Adipose tissue (tissue), 3 donors: ENCODE measurements around the gene SH3GL3. TPM values are rescaled to one million over a fixed set of nuclear protein-coding genes. Genes with fewer than 3 reads are reported as not detected.

Experiments used
- H3K27ac ChIP-seq: one replicate; pipeline ENCODE4 v1.5.1; 2013; ENCODE audit warnings: low read depth, low read length
- WGBS, 3 donors: extraction: QIAGEN DNeasy Blood & Tissue Kit; methylation state at CpG; one replicate each; pipeline ENCODE4 v1.1.7; 2013; 5-methylcytosine and 5-hydroxymethylcytosine counted together
- polyA plus RNA-seq, 3 donors: library from polyadenylated mRNA; stranded (reverse); fragments of 200-250 nt; gene quantifications; one replicate each; pipeline ENCODE4 v1.2.3, GENCODE V29; 2013
- donor health status: healthy with polysubstance abuse.
- donor health status: Bipolar disorder and iron deficiency.
- donor health status: healthy.

The SH3GL3 gene
- polyA plus RNA-seq, 3 donors = 0.07 to 0.13 TPM; not detected in 1

DNA sequence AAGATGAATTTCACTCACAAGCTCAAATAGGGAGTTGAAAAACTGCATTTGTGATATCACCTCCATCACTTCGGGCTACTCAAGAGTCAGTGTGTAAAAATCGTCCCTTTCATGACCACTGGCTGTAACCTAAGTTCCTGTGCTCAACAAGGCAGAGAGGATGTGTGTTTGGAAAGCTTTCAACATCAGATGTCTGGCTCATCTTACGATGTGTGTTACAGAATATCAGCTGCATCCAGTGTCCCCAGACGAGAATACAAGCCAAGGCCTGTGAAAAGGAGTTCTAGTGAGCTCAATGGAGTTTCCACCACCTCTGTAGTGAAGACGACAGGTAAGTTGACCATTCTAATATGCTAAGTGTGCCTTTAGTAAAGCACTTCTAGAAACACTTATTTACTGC, 141.3 kb downstream of the SH3GL3 start:
- H3K27ac ChIP-seq = no peak overlapping the region
- 61 to 70% (median 63%) methylated on average over 5 of the region's 5 CpGs for WGBS, 3 donors

DNA sequence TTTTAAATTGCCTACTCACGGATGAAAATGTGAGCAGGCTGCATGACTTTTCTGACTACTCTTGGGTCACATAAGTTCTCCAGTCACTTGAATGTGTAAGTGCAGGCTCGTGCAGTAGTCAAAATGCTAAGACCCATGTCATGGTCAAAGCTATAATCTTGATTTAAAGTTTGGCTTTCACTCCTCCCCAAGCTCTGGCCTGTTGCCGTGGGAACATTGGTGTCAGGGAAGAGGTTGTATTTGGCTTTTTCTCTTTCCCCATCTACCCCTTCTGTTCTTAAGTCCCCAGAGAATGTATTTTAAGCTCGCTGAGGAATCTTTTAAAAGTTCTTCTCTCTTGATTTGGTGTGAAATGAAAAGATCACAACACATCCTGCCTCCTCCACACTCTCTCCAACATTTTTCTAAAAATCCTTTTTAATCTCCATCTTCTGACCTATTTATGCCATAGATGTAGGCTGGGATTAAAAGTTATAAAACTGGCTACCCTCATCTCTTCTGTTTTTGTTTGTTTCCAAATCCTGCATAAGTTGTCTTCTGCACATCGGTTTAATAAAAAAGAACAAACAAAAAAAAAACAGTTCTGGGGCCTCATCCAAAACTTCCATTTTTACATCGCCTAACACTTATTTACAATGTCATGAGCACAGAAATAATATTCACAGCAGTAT, 145.4 kb downstream of the SH3GL3 start:
- no peak overlapping the region for H3K27ac ChIP-seq
- 58 to 71% (median 61%) methylated on average over 6 of the region's 6 CpGs for WGBS, 3 donors

DNA sequence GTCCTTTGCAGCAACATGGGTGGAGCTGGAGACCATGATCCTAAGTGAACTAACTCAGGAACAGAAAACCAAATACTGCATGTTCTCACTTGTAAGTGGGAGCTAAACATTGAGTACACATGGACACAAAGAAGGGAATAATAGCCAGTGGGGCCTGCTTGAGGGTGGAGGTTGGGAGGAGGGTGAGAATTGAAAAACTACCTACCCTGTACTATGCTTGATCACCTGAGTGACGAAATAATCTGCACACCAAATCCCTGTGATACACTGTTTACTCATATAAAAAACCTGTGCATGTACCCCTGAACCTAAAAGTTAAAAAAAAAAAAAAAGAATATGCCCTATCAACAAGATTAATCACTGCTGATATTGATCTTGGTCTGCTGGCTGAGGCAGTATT, 148.1 kb downstream of the SH3GL3 start:
- 45 to 90% (median 82%) methylated on average over 1 of the region's 1 CpG for WGBS, 3 donors
- H3K27ac ChIP-seq = no peak overlapping the region

DNA sequence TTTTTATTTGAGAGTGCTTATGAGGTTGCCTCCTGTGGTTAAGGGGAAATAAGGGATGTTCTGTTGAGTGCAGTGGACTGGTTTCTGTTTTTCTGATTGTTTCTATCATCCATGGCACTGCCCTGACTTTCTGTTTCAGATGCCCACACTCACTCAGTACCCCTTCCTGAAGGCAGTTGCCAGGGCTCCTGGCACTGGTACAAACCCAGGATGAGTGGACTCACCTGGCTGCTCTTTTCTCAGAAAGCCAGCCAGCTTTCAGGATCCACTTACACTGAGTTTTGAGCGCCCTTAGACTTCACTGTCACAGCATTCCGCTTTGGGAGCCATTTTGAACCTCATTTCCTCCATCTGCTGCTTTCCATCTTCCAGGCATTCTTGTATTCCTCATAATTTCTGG, 150.9 kb downstream of the SH3GL3 start:
- 83 to 86% (median 84%) methylated on average over 2 of the region's 2 CpGs for WGBS, 3 donors
- no peak overlapping the region for H3K27ac ChIP-seq

DNA sequence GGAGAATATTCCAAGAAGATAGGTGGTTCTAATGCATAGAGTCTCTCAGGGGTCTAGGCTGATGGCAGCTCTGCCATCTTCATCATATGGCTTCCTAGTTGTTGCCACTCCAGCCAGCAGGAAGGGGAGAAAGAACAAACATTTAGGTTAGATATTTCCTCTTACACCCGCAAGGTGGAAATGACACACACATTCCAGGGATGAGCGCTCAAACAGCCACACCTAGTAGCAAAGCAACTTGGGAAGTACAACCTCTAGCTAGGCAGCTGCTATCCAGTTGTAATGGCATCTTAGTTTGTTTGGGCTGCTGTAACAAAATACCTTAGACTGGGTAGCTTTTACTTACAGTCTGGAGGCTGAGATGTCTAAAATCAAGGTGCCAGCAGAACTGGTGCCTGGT, 154.9 kb downstream of the SH3GL3 start:
- no peak overlapping the region for H3K27ac ChIP-seq
- 84 to 100% (median 91%) methylated on average over 2 of the region's 2 CpGs for WGBS, 3 donors

DNA sequence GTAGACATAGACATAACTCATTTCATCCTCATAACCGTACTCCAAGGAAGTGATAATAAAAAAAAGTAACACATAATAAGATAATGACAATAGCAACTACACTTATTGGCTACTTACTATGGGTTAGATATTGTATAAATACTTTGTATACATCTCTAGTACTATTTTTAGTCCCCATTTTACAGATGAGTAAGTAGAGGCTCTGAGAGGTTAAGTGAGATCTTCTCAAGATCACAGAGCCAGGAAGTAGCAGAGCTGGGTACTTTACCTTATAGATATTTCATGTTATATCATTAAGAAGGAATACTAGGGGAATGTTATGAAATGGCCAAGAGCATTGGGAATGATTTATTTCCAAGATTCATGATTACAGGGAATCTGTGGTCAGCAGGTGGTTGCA, 157.4 kb downstream of the SH3GL3 start:
- 86 to 90% (median 86%) methylated on average over 1 of the region's 1 CpG for WGBS, 3 donors
- H3K27ac ChIP-seq = no peak overlapping the region

DNA sequence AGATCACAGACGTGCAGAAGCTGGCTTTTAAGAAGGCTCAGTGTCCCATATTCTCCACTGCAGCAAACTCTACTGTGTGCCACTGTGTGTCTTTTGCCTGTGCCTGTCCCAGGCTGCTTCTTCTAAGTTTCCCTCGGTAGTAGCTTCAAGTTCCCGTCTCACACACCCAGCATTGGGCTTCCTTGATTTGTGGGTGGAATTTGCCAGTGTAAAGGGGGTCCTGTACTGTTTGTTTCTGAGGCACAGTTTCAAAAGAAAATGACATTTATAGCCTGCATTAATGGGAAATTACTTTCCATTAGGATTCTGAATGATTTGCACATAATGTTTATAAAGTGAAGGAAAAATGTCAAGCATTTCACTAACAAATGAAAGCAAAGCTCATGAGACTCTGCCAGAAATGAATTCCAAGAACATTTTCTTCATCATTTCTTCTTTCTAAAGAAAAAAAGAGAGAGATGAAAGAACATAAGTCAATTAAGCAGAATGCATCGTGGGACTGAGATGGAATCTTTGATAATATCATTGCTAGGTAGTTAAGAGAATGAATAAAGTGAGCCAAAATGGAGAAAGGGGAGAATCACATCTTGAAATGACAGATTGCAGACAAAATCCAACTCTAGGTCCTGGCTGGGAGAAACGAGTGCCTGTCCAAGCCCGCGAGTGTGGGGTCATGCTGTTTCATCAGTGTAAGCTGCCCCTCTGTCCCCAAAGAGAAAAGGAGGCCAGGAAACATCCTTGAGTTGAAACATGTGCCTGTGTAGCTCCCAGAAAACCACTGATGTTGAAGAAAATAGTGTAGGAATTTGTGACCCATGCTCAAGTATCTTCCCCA, 158.2 kb downstream of the SH3GL3 start:
- H3K27ac ChIP-seq = no peak overlapping the region

DNA sequence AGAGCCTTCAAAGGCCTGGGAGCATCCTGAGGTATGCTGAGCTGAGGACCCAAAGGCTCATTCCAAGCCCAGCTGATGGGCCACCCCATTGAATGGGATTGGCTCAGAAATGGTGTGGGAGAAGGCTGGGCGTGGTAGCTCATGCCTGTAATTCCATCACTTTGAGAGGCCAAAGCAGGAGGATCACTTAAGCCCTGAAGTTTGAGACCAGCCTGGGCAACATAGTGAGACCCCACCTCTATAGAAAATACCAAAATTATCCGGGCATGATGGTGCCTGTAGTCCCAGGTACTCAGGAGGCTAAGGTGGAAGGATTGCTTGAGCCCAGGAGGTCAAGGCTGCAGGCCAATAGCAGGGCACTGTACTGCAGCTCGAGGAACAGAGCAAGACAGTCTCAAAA, 163.0 kb downstream of the SH3GL3 start:
- whole genome bisulfite sequencing, 3 donors = 82 to 90% (median 88%) methylated on average over 3 of the region's 3 CpGs
- H3K27ac ChIP-seq = no peak overlapping the region

More for the DNA sequence above, 158.2 kb downstream of the SH3GL3 start:
- WGBS, 3 donors = 38 to 55% (median 49%) methylated on average over 7 of the region's 7 CpGs

DNA sequence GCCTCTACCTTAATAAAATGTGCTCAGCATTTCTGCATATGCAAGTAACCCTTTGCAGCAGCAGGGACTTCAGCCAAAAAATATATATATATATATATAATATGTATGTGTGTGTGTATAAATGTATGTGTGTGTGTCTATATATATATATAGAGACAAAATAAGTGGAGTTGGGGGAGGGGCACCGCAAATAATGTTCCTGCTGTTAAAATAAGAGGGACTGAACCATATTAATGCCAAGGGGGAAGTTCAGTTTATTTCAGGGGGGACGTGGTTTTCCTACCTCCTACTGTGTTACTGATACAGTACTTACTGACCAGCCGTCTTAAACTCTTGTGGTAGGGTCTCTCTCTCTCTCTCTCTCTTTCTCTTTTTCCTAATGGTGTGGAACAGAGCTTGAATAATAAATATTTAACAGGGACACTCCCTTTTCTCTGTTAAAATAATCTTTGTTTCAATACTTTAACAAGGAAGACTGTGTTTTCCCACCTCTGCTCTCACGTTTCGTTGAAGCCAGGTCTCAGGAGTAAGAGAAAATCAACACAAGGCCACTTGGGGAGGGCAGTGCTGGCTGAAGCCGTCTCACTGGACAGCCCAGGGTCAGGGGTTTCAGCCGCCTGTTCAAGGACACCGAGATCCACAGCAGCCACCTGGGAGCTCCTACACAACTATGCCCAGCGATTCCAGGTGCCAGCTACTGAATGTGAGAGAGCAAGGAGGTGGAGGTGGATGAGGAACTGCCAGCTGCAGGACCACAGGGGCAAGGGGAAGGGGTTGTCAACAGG, 164.0 kb downstream of the SH3GL3 start:
- WGBS, 3 donors = 40 to 83% (median 83%) methylated on average over 9 of the region's 9 CpGs
- no peak overlapping the region for H3K27ac ChIP-seq

DNA sequence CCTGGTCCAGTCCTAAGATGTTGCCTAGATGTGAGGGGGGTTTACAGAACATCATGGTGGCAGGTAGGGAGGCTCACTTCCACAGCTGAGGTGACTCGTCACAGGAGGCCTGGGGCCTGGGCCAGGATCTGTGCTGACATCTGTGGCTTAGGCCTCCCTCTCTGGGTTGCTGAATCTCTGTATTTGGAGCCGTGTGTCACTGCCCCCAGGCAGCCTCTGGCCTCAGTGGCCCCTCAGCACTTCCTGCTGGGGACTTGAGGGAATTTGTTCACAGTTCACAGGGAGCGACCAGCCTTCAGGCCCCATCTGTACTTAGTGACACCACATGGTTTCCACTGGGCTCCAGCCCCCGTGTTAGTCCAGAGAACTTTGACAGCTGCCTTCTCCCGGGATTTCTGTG, 165.1 kb downstream of the SH3GL3 start:
- WGBS, 3 donors = 70 to 94% (median 82%) methylated on average over 5 of the region's 5 CpGs
- no peak overlapping the region for H3K27ac ChIP-seq

DNA sequence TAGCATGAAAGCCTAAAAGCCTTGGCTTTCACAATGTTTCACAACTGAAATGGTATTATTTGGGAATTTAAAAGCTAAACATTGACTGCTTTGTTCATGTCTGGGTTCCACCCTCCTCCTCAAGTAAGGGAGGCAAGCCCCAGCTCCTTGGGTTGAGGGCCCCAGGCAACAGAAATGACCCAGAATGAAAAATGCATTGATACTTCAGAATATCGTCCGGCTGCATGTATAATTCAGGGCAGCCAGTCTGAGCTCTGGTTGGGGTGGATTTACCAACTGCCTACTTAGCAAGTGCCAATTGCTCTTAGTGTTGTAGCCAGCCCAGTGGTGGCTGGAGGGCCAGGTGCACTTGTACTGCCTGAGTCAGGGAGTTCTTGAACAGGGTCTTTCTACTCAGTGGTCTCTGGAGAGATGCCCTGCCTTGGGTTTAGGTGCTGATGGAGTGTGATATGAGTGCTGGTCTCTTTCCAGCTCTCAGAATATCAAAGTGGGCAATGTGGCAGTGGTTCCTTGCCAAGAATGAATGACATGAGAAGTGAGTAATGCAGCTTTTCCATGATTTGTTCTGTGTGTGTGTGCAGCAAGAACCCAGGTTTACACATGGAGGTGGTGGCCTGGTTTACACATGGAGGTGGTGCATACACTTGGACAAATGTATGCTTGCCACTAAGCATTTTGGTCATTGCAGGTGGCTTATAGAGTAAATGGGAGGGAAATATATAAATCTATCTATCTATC, 165.9 kb downstream of the SH3GL3 start:
- WGBS, 3 donors = 88 to 97% (median 96%) methylated on average over 2 of the region's 2 CpGs
- no peak overlapping the region for H3K27ac ChIP-seq

DNA sequence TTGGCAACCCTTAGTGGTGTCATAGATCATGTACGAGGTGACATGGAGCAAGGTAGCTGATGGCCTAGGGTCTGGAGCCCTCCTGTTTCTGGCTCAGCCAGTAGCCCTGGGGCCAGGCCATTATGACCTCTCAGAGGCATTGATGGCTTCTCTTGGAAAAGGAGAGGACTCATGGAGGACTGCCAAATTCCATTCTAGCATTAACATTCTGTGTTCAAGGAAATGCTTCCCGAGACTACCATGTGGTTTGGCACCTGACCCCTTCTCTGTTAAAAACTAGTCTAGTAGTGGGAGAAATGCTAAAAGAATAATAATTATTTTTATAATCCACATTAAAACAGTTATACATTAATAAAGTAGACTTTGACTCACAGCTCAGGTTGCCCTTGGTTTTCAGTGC, 166.6 kb downstream of the SH3GL3 start:
- 50 to 63% (median 62%) methylated on average over 2 of the region's 2 CpGs for WGBS, 3 donors
- no peak overlapping the region for H3K27ac ChIP-seq

DNA sequence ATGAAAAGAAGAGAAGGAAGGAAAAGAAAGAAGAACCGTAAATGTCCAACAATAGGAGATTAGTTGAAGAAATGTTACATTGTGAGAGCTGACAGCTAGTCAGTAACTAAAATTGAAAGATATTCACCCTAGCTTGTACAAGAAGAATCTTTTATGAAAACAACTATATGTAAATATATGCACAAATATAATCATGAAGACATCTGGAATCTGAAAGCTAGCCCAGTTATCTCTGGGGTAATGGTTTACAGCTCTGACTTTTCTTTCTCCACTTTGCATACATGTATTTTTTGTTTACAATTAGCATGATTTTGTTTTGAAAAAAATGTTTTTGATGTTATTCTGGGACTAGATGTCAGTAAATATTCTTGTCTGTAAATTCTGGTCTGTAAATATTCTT, 169.7 kb downstream of the SH3GL3 start:
- 81 to 85% (median 85%) methylated on average over 1 of the region's 1 CpG for WGBS, 3 donors
- H3K27ac ChIP-seq = no peak overlapping the region

DNA sequence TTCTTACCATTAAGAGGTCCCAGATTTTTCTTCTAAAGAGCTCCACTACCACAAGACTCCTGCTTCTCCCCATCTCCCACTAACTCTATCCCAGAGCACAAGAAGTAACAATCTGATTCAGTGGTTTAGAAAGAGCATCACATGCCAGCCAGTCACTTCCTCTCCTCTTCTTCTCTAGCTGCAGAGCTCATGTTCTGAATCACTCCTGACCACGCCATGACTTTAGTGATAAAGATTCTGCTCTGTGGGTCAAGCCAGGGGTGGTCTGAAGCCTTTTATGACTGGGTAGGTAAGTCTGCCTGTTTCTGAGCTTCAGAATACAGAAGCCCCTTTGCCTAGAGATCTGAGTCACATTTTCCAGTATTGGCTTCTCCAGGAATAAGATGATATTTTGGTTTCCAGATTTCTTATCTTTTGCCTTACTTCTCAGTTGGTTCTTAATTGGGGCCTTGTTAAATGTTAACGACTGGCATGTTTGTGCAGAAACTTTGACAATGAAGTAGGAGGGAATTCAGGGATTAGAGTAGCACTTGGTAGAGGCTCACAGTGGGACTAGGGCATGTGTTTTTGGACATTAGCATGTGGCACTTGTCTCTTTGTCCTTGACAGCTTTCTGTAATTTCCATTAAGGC, 179.1 kb downstream of the SH3GL3 start:
- 67 to 82% (median 76%) methylated on average over 2 of the region's 2 CpGs for WGBS, 3 donors
- H3K27ac ChIP-seq = no peak overlapping the region

DNA sequence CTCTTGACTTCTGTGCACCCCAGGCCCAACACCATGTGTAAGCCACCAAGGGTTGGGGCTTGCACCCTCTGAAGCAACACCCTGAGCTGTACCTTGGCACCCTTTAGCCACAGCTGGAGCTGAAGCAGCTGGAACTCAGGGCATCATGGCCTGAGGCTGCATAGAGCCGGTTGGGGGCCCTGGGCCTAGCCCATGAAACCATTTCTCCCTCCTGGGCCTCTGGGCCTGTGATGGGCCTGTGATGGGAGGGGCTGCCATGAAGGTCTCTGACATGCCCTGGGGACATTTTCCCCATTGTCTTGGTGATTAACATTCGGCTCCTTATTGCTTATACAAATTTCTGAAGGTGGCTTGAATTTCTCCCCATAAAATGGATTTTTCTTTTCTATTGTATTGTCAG, 184.4 kb downstream of the SH3GL3 start:
- 77 to 98% (median 87%) methylated on average over 2 of the region's 2 CpGs for WGBS, 3 donors
- H3K27ac ChIP-seq = no peak overlapping the region

DNA sequence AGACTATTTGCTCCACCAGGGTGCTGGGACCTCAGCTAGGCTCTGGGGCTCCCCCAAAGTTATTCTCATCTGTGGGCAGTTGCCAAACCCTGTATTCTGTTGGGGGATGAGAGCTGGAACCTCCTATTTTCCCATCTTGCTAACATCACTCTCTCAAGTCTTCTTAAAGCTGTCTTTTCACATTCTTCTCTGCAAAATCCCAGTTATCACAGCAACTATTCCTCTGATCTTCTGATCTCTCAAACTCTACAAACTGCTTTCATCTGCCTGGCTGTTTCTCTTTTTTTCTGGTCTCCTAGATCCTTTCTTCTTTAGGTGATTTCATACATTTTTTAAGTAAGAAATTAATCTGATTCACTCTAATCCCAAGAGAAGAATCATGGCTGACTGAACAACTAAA, 196.1 kb downstream of the SH3GL3 start:
- H3K27ac ChIP-seq = no peak overlapping the region

DNA sequence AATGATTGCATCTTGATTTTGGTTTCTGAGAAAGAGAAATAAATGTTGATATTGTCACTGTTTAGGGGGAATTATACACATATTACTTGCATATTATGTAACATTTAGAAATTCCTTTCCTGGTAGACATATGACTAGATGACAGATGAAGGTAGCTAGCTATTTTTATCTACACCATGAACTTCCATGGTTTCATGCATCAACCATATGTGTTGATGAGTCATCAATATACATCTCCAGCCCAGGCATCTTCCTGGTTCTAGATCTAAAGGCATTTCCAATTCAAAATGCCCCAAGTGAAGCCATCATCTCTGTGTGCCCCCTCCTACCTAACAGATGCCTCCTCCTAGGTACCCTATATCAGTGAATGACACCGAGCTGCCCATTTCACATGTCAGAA, 197.3 kb downstream of the SH3GL3 start:
- H3K27ac ChIP-seq = no peak overlapping the region
- 83 to 97% (median 94%) methylated on average over 1 of the region's 1 CpG for WGBS, 3 donors

DNA sequence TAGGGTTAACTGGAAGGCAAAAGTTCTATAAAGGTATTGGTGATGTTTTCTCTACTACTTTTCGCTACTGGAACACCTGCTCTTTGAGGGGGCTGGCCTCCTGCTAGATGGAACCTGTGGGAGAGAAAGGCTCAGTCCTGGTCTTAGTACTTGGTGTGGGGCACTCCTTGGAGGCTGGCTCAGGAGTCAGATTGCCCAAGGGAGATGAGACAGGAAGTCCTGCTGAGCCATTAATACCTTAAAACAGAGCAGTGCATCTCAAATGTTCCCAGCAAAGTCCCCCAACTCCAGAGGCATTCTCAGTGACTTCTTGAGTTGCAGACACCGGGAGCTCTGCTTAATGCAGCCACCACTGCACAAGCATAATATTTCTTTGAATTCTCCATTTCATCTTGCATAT, 203.7 kb downstream of the SH3GL3 start:
- 79 to 97% (median 97%) methylated on average over 2 of the region's 2 CpGs for WGBS, 3 donors
- H3K27ac ChIP-seq = no peak overlapping the region
